ENCODE results near the gene EXOSC2. TPM values are rescaled to one million over a fixed set of nuclear protein-coding genes. Genes with fewer than 3 reads are reported as not detected.

EXOSC2 gene
- polyA plus RNA-seq, 1 donor from 2014 or later, result 36.3 TPM

DNA sequence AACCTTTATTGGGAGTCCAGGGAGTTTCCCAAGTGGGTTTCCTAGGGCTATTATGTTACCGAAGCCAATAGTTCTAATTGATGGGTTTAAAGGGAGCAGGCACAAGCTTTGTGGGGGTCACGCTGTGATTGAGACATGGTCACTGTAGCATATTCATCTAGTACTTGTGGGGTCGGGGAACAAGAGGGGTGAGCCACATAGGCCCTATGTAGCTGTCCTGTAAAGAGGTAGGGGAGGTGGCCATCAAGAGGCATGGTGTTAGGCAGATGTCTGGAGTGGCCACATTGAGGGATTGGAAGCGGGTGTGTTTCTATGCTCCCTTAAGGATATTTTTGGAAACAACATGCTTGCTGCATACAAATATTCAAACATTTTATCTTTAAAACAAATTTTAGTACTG is 50.1 kb downstream of the EXOSC2 start:
- H3K4me2 ChIP-seq (ENCODE audit: low read length), result no peak overlapping the region
- no peak for TF ChIP-seq RAD21 (conservative IDR thresholded peaks at IDR 0.05)
- no peak for TF ChIP-seq EP300 (conservative IDR thresholded peaks at IDR 0.05; ENCODE audit: poor library complexity, severe bottlenecking)
- no peak for TF ChIP-seq MXI1 (conservative IDR thresholded peaks at IDR 0.05; ENCODE audit: poor library complexity, severe bottlenecking)
- no peak for TF ChIP-seq TAF1 (IDR thresholded peaks at IDR 0.05; ENCODE audit: low read depth)
- no peak for TF ChIP-seq EZH2 (IDR thresholded peaks at IDR 0.05; ENCODE audit: borderline replicate concordance, insufficient read depth, low read length, poor library complexity, severe bottlenecking)
- TF ChIP-seq POLR2AphosphoS5 (IDR thresholded peaks at IDR 0.05), result no peak
- TF ChIP-seq, protein P1, sequence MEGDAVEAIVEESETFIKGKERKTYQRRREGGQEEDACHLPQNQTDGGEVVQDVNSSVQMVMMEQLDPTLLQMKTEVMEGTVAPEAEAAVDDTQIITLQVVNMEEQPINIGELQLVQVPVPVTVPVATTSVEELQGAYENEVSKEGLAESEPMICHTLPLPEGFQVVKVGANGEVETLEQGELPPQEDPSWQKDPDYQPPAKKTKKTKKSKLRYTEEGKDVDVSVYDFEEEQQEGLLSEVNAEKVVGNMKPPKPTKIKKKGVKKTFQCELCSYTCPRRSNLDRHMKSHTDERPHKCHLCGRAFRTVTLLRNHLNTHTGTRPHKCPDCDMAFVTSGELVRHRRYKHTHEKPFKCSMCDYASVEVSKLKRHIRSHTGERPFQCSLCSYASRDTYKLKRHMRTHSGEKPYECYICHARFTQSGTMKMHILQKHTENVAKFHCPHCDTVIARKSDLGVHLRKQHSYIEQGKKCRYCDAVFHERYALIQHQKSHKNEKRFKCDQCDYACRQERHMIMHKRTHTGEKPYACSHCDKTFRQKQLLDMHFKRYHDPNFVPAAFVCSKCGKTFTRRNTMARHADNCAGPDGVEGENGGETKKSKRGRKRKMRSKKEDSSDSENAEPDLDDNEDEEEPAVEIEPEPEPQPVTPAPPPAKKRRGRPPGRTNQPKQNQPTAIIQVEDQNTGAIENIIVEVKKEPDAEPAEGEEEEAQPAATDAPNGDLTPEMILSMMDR (IDR thresholded peaks at IDR 0.05; ENCODE audit: poor library complexity, severe bottlenecking), result no peak
- TF ChIP-seq, protein P2, sequence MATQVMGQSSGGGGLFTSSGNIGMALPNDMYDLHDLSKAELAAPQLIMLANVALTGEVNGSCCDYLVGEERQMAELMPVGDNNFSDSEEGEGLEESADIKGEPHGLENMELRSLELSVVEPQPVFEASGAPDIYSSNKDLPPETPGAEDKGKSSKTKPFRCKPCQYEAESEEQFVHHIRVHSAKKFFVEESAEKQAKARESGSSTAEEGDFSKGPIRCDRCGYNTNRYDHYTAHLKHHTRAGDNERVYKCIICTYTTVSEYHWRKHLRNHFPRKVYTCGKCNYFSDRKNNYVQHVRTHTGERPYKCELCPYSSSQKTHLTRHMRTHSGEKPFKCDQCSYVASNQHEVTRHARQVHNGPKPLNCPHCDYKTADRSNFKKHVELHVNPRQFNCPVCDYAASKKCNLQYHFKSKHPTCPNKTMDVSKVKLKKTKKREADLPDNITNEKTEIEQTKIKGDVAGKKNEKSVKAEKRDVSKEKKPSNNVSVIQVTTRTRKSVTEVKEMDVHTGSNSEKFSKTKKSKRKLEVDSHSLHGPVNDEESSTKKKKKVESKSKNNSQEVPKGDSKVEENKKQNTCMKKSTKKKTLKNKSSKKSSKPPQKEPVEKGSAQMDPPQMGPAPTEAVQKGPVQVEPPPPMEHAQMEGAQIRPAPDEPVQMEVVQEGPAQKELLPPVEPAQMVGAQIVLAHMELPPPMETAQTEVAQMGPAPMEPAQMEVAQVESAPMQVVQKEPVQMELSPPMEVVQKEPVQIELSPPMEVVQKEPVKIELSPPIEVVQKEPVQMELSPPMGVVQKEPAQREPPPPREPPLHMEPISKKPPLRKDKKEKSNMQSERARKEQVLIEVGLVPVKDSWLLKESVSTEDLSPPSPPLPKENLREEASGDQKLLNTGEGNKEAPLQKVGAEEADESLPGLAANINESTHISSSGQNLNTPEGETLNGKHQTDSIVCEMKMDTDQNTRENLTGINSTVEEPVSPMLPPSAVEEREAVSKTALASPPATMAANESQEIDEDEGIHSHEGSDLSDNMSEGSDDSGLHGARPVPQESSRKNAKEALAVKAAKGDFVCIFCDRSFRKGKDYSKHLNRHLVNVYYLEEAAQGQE (IDR thresholded peaks at IDR 0.05; ENCODE audit: borderline replicate concordance), result no peak
- no peak for TF ChIP-seq SMC3 (conservative IDR thresholded peaks at IDR 0.05; ENCODE audit: poor library complexity)
- peaks cover 5% of the 10 kb centered on the region for H3K79me2 ChIP-seq (replicated peaks; ENCODE audit: insufficient read depth, low read length)
- no peak overlapping the region for H2AFZ ChIP-seq (ENCODE audit: low read depth, low read length)
- H3K27me3 ChIP-seq (ENCODE audit: insufficient read depth, low read depth, low read length), result no peaks in the 10 kb centered on the region
- no peak overlapping the region for H3K9ac ChIP-seq (ENCODE audit: low read length)
- no peaks in the 10 kb centered on the region for H4K20me1 ChIP-seq (ENCODE audit: insufficient read depth)
- no peaks in the 10 kb centered on the region for H3K36me3 ChIP-seq (ENCODE audit: insufficient read depth, low read length)
- no peak overlapping the region for H3K27ac ChIP-seq (ENCODE audit: low read length)
- H3K9me3 ChIP-seq (ENCODE audit: low read length), result peaks cover 3% of the 10 kb centered on the region
- H3K9me2 ChIP-seq (ENCODE audit: insufficient read depth, low read length), result no peaks in the 10 kb centered on the region
- no peaks in the 10 kb centered on the region for H3F3A ChIP-seq (ENCODE audit: insufficient read depth, low read length, poor library complexity, severe bottlenecking)
- H3K4me3 ChIP-seq (ENCODE audit: low read length), result no peak overlapping the region

DNA sequence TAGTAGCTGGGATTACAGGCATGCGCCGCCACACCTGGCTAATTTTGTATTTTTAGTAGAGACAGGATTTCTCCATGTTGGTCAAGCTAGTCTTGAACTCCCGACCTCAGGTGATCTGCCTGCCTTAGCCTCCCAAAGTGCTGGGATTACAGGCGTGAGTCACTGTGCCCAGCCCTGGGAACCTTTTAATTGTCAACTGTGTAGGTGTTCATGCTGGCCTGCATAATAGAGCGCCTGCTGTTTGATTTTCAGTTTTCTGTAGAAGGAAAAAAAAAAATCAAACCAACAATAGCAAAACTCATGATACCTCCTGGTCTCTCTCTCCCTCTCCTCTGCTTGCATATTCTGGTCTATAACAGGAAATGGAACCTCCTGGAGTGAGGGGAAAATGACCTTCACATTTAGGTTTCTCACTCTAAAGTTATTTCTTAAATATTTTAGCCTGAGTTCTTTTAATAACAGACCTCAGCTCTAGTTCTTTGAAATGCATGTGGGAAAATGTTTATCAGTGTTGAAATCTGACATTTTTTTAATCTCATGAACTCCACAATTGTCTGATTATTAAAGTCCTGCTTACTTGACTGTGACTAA is 51.7 kb downstream of the EXOSC2 start:
- no peak for TF ChIP-seq RAD21 (conservative IDR thresholded peaks at IDR 0.05)
- no peak for TF ChIP-seq SMC3 (conservative IDR thresholded peaks at IDR 0.05; ENCODE audit: poor library complexity)
- no peak for TF ChIP-seq TAF1 (IDR thresholded peaks at IDR 0.05; ENCODE audit: low read depth)
- TF ChIP-seq POLR2AphosphoS5 (IDR thresholded peaks at IDR 0.05), result no peak
- no peak for TF ChIP-seq EZH2 (IDR thresholded peaks at IDR 0.05; ENCODE audit: borderline replicate concordance, insufficient read depth, low read length, poor library complexity, severe bottlenecking)
- no peak for TF ChIP-seq MXI1 (conservative IDR thresholded peaks at IDR 0.05; ENCODE audit: poor library complexity, severe bottlenecking)
- TF ChIP-seq, protein P2 (IDR thresholded peaks at IDR 0.05; ENCODE audit: borderline replicate concordance), result no peak
- TF ChIP-seq, protein P1 (IDR thresholded peaks at IDR 0.05; ENCODE audit: poor library complexity, severe bottlenecking), result no peak
- no peak for TF ChIP-seq EP300 (conservative IDR thresholded peaks at IDR 0.05; ENCODE audit: poor library complexity, severe bottlenecking)
- Histone ChIP-seq H3K4me3 (ENCODE audit: low read length) (no peak overlapping the region), H3F3A (ENCODE audit: insufficient read depth, low read length, poor library complexity, severe bottlenecking) (no peaks in the 10 kb centered on the region), H3K27me3 (ENCODE audit: insufficient read depth, low read depth, low read length) (no peaks in the 10 kb centered on the region), H3K27ac (ENCODE audit: low read length) (no peak overlapping the region), H3K9me2 (ENCODE audit: insufficient read depth, low read length) (no peaks in the 10 kb centered on the region), H2AFZ (ENCODE audit: low read depth, low read length) (no peak overlapping the region), H3K4me2 (ENCODE audit: low read length) (no peak overlapping the region), H4K20me1 (ENCODE audit: insufficient read depth) (no peaks in the 10 kb centered on the region), H3K9ac (ENCODE audit: low read length) (no peak overlapping the region), H3K79me2 (replicated peaks; ENCODE audit: insufficient read depth, low read length) (peaks cover 5% of the 10 kb centered on the region), H3K9me3 (ENCODE audit: low read length) (peaks cover 3% of the 10 kb centered on the region), H3K36me3 (ENCODE audit: insufficient read depth, low read length) (no peaks in the 10 kb centered on the region)
